ENCODE measurements around the gene EFNA1. TPM values are rescaled to one million over a fixed set of nuclear protein-coding genes. Genes with fewer than 3 reads are reported as not detected.

Gene EFNA1
- total and polyA plus RNA-seq, 2 of the 8 experiments (the other 6 are each of a cell fraction or from before 2014, with no cell fraction given) = 4.9 to 14.6 TPM

DNA sequence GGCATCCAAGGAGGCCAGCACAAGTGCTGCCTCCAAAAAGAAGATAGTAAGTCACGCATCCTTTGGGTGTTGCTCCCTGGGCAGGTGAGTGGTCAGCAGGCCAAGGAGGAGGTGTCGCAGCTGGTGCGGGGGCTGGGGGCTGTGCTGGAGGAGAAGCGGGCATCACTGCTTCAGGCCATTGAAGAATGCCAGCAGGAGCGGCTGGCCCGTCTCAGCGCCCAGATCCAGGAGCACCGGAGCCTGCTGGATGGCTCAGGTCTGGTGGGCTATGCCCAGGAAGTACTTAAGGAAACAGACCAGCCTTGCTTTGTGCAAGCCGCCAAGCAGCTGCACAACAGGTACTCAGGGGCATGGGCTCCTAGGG lies 50.2 kb downstream of the EFNA1 start:
- no peaks in the 10 kb centered on the region for H3K27me3 ChIP-seq (replicated peaks in 1 of 4; ENCODE audit: control insufficient read depth in 3 of 4, extremely low read depth in 1 of 4, insufficient read depth in 3 of 4, low read length in 3 of 4)
- no peak overlapping the region; a peak in 1 of 7 replicates for H3K9ac ChIP-seq (replicated peaks in 1 of 4; ENCODE audit: extremely low read depth in 1 of 4, low read depth in 3 of 4, low read length in 3 of 4)
- no peak overlapping the region for H2BK120ac ChIP-seq (replicated peaks; ENCODE audit: low read depth, low read length)
- H4K20me1 ChIP-seq (replicated peaks in 1 of 2; ENCODE audit: control insufficient read depth in 1 of 2, insufficient read depth in 2 of 2, low read length in 2 of 2) = peaks cover 8 to 10% of the 10 kb centered on the region in 2 experiments
- ChIA-PET CTCF (ENCODE audit: partially characterized antibody) (interaction anchor here (0.5 to 7.9 kb wide), 14 partner anchors 9 to 158 kb away, joined by 3 to 107 read pairs (median 4); partner anchors contain the start of gene SCAMP3), POLR2A (ENCODE audit: partially characterized antibody) (interaction anchor here (1.6 to 20.5 kb wide), 4 partner anchors 9 to 49 kb away, joined by 3 to 512 read pairs (median 10); partner anchors contain the start of genes MTX1 and THBS3)
- H3K4ac ChIP-seq (replicated peaks; ENCODE audit: insufficient read length, low read depth, low read length) = no peak overlapping the region
- no peak overlapping the region for H3K4me2 ChIP-seq (ENCODE audit: insufficient read depth in 1 of 2, low read depth in 2 of 2, low read length in 2 of 2)
- no peak overlapping the region for H2BK15ac ChIP-seq (ENCODE audit: low read length)
- H3K79me1 ChIP-seq (ENCODE audit: low read depth, low read length) = no peaks in the 10 kb centered on the region; the same call in 1 of the 2 replicates
- no peak overlapping the region for H4K5ac ChIP-seq (ENCODE audit: insufficient read length, low read depth, low read length)
- H3K36me3 ChIP-seq (ENCODE audit: control insufficient read depth in 2 of 4, insufficient read depth in 4 of 4, low read length in 3 of 4) = peaks cover 15 to 45% (median 30%) of the 10 kb centered on the region in 4 experiments
- no peak overlapping the region for H4K91ac ChIP-seq (replicated peaks; ENCODE audit: insufficient read length, low read length)
- H3K27ac ChIP-seq (ENCODE audit: low read depth, low read length) = no peak overlapping the region
- DNase-seq (ENCODE audit: low read depth in 1 of 2, low spot score in 2 of 2) = no peak
- H2AK5ac ChIP-seq (ENCODE audit: low read depth, low read length) = no peak overlapping the region
- FAIRE-seq = no peak
- H2BK5ac ChIP-seq (ENCODE audit: low read depth, low read length) = no peak overlapping the region
- H2AFZ ChIP-seq (ENCODE audit: low read length) = no peak overlapping the region
- no peak overlapping the region for H2BK20ac ChIP-seq (ENCODE audit: low read length)
- H3K79me2 ChIP-seq (ENCODE audit: control insufficient read depth in 1 of 2, insufficient read depth in 2 of 2, low read length in 2 of 2) = peaks cover 0 to 4% of the 10 kb centered on the region in 2 experiments; a peak in 1 of 4 replicates
- no peaks in the 10 kb centered on the region for H3K9me3 ChIP-seq (ENCODE audit: insufficient read depth in 2 of 2, low read depth in 1 of 2, low read length in 1 of 2)
- H3K4me1 ChIP-seq (replicated peaks in 1 of 4; ENCODE audit: control insufficient read depth in 3 of 4, insufficient read depth in 4 of 4, low read length in 3 of 4) = peaks cover 0 to 21% (median 8%) of the 10 kb centered on the region in 4 experiments; a peak in 5 of 7 replicates
- H3K4me3 ChIP-seq (ENCODE audit: extremely low read depth in 1 of 4, insufficient read depth in 2 of 4, low read depth in 3 of 4, low read length in 4 of 4) = no peak overlapping the region
- no peak overlapping the region for H2BK12ac ChIP-seq (ENCODE audit: low read depth, low read length)
- H3K23me2 ChIP-seq (ENCODE audit: low read depth, low read length) = peaks cover 10% of the 10 kb centered on the region; the same call in 1 of the 2 replicates
- H3K56ac ChIP-seq (replicated peaks; ENCODE audit: insufficient read length, low read depth, low read length) = no peak overlapping the region
- H4K8ac ChIP-seq (ENCODE audit: extremely low read depth, insufficient read depth, low read length) = no peak overlapping the region
- H3K23ac ChIP-seq (ENCODE audit: insufficient read length) = no peak overlapping the region
- WGBS, 2 experiments (ENCODE audit: extremely low coverage in 1 of 2, insufficient coverage in 1 of 2, insufficient read length in 1 of 2, insufficient replicate concordance in 2 of 2, low coverage in 1 of 2, low lambda C conversion rate in 2 of 2, missing lambda C conversion rate in 1 of 2) = 97% methylated on average over 9 of the region's 9 CpGs; no CpG with 5 or more reads in 1 of the 2 experiments
- no peak overlapping the region for H3K18ac ChIP-seq (ENCODE audit: extremely low read depth, low read length)
- no peak overlapping the region for H3K14ac ChIP-seq (ENCODE audit: insufficient read length)

All from H1 (cell line).